GM21390 (cell line): ENCODE data around the gene TMEM108.

Experiments used
- ATAC-seq: cut with Tn5 transposase; IDR thresholded peaks from one replicate; pipeline ENCODE4 v1.9.1; 2021; ENCODE audit not compliant: unreplicated experiment

Gene TMEM108

GRCh38 chr3:133274477-133274876 is 236.3 kb downstream of the TMEM108 start:
- ATAC-seq, result no peak

DNA sequence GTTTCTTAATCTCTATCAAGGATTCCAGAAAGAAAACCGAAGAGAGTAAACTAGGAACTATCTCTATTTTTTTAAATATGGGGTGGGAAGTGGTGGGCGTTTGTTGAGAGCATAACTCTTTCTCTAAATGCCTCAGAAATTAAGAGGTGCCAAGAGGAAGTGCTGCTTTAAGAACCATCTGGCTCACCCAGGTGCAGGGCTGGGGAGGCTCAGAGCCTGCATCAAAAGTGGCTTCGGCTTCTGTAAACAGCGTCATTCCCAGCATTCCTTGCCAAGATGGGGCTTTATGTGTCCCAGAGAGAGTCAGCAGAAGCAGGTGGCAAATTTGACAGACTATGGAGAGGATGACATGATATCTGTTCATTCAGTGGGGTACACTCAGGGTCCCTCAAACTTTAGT is 238.4 kb downstream of the TMEM108 start:
- ATAC-seq, result no peak

DNA sequence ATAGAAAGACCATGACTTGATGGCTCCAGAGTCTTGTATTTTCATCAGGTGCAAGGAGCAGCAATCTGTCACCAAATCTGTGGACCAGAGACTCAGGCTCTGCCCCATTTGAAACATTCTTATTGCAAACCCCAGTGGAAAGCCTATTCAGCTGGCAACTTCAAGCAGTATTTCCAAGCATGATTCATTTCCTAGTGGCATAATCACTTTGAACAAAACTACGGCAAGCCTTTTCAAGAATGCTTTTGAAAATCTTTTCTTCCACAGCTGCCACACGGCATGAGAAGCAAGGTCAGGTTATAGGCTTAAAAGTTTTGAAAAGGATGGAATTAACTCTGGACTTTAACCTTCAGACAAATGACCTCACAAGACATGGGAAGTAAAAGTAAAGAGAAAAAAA is 239.6 kb downstream of the TMEM108 start:
- no peak for ATAC-seq

GRCh38 chr3:133278260-133279043 is 240.3 kb downstream of the TMEM108 start:
- ATAC-seq, result no peak

DNA sequence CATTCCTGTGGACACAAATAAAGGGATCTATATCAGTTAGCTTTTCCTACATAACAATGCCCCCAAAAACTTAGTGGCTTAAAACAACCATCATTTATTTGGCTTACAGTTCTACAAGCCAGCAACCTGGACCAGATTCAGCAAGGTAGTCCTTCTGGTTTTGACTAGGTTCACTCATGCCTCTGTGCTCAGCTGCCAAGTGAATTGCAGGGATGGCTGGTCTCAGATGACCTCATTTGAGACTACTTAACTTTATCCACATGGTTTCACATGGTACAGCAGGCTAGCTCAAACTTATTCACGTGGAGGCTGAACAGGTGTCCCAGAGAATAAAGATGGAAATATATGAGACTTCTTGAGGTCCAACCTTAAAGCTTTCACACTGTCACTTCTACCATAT is 242.4 kb downstream of the TMEM108 start:
- no peak for ATAC-seq

- no peak for ATAC-seq
These were observed 244.0 kb downstream of the TMEM108 start for GRCh38 chr3:133282236-133282635.

- ATAC-seq, result no peak
These were observed 246.0 kb downstream of the TMEM108 start for GRCh38 chr3:133283958-133284807.

DNA sequence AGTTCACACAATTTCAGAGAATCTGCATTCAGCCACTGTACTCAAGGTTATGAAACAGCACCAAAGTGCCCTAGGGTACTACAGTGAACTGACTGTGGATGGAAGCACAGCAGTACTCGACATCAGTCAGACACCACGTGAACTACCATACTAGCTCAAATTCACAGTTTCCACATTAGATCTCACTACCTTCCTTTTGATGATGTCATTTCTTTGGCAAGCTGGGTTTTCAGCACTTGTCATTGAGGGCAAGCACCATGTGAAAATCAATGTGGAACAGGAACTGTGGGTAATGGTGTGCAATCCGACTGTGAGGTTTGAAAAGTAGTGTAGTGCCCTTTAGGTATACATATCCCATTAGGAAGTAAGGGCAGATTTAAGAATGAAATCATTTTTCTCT is 251.1 kb downstream of the TMEM108 start:
- no peak for ATAC-seq

DNA sequence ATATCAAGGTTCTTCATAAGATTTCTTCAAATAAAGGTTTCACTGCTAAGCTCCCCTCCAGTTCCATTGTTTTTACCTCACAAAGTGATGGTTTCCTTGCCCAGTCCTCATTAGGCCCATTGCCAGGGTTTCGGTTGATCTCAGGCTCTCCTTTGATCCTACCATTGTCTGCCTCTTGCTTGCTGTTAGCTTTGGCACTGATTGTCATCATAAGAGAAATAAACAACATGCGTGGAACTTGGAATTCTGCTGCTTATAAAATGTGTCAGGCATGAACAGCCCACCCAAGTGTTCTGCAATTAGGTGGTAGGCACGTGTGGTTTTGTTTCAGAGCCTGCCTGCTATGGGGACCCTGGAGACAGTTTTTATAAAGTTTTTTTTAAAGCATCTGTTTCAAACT is 254.1 kb downstream of the TMEM108 start:
- ATAC-seq, result no peak

DNA sequence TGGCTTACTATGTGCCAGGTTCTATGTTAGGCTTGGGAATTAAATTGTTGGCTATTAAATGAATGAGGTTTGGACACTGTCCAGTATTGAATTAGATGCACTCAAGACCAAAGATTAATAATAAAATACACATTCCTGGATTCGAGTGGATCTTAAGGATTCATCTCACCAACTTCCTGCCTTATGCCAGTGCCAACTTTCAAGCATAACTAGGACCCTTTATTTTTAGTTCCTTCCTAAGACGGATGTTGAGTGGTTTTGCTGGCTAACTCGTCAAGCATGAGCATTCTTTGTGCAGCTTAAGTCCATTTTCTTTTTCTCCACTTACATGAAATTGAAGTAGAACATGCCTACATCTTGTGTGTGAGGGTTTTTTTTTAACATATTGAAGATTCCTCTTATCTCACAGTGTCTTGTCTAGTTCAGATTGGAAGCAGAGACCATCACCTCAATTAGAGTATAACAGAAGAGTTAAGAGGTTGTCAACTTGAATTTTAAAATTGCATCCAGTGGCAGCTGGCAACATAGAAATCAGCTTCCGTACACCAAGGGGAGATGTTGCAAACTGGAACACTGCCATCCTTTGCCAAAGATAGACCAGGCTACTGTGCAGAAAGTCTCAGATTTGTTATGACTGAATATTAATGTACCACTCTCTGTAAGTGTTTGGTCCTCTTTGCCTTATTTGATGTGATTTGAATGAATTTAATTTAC is 255.4 kb downstream of the TMEM108 start:
- ATAC-seq, result no peak

DNA sequence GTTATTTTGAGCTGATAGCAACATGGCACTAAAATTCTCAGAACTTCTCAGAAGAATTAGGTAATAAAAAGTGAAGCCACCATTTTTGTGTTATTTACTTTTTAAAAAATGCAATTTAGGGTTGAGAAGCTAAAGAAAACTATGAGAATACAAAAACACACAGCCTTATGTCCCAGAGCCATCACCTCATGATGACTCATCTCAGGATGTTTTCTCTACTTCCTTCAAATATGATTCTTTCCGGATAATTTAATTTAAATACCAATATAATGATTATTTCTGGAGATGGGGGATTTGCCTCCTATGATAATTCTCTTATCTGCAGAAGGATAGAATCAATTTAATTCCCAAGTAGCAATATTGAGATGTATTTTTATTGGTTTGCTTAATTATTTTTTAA is 256.1 kb downstream of the TMEM108 start:
- no peak for ATAC-seq

GRCh38 chr3:133295199-133295901 is 257.2 kb downstream of the TMEM108 start:
- peak; percentile 93 for ATAC-seq

GRCh38 chr3:133295944-133296917 is 258.0 kb downstream of the TMEM108 start:
- no peak for ATAC-seq

DNA sequence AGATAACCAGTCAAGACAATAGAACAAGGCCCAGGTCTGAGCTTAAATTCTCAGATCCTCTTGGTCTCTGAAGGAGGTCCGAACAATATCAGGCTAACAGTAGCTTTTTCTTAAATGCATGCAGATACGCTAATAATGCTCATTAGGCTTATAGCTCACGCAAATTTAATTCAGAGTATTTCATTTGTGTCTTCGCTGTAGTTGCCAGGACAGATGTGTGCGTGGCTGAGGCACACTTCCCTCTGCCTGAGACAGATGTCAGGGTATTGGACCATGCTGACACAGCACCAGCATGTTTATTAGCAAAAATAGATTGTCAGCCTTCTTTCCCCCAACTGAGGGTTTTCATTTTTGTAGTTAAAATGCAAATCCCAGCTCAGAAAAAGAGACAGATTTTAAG is 258.8 kb downstream of the TMEM108 start:
- ATAC-seq, result no peak

GRCh38 chr3:133300102-133300501 is 261.9 kb downstream of the TMEM108 start:
- ATAC-seq, result no peak

DNA sequence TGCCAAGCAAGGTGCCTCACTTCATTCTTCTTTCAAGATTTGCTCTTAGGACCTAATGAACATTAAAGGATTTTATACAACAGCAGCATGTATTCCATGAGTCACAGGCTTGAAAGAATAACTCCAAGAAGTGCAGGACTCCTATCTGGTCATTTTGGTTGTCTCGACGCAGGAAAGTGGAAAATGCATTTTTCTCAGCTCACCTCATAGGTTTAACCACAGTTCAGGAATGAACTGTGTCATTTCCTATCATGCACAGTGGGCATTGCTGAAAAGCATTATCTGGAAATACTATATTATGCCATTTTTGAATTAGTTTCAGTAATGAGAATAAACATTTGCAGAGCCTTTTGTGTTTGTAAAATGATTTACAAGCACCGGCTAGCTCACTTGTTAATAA is 263.0 kb downstream of the TMEM108 start:
- ATAC-seq, result no peak

- ATAC-seq, result no peak
These were observed 263.5 kb downstream of the TMEM108 start for GRCh38 chr3:133301731-133302130.

DNA sequence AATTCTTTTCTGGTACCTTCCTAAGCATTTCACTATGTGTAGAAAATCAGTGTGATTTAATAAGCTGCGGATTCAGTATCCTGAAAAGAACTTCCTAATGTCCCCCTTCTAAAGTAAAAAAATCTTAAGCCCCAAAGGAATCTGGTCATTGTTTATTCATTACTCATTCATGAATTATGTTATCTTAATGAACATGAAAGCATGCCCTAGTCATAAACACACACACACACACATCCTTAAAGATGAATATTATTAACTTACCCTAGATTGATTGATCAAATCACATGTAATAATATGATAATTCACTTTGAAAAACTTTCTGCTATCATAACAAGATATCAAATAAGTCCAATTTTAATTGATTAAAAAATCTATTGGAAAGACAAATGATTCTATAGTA is 265.2 kb downstream of the TMEM108 start:
- ATAC-seq, result no peak

DNA sequence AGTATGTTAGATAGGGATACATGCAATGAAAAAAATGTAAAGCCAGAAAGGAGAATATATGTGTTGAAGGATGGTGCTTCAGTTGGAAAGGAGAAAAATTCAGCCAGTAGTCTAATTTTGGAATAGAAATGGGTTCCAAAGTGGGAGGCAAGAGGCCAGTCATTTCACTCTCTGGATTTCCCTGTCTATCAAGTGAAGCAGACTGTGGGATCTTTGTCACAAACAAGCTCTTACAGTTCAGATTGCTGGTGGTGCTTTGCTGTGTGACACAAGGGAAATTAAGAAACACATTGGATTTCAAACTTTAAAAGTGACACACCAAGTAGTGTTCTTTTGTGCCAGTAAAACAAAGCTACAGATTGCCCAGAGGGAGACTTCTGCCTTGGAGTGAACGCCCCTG is 279.7 kb downstream of the TMEM108 start:
- no peak for ATAC-seq

GRCh38 chr3:133328373-133328772 is 290.2 kb downstream of the TMEM108 start:
- no peak for ATAC-seq
